Inflammatory macrophage (primary cell): Measurements from ENCODE around the gene CLCN2.
A peak's percentile ranks its signal among the peaks of the same experiment; 100 is the strongest.

ENCODE experiments used
- DNase-seq, 2 donors: peaks; one replicate each; pipeline ENCODE4 v3.0.0-alpha.2; 2020 to 2022
- total RNA-seq, 18 experiments: gene quantifications; one replicate each; lab custom pipeline; 2026; ENCODE audit warnings: mixed read lengths in 6 of 18, inconsistent platforms in 2 of 18; lab: John Stamatoyannopoulos, UW

CLCN2 gene
- total RNA-seq: 0.69 to 5.2 (median 2.1) reads per million in 18 experiments

DNA sequence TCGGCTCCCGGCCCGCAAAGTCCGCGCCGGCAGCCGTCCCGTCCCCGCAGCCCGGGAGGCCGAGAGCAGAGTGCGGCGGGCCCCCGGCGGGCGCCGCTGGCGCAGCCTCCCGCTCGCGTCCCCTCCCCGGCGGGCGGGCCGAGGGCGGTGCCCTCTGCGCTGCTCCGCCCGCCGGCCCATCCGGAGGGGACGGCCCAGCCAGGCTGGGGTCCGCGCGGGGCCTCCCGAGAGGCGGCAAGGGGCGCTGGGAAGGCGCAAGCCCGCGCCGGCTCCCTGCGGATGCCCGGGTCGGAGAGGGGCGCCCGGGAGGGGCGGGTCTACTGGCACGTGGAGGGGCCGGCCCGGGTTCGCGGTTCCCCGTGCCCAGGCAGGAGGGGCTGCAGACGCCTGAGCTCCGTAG lies at the start of gene CLCN2, which contains the start of gene POLR2H:
CLCN2 (minus strand) TSS at position 74 of the 400 bp plus-strand sequence. CDS start 126 bp downstream, outside the sequence.
POLR2H (plus strand) TSS at position 179 of the 400 bp plus-strand sequence. CDS start 1,783 bp downstream, outside the sequence.
- peak in 1 of 2 donors; percentile 51 for DNase-seq

DNA sequence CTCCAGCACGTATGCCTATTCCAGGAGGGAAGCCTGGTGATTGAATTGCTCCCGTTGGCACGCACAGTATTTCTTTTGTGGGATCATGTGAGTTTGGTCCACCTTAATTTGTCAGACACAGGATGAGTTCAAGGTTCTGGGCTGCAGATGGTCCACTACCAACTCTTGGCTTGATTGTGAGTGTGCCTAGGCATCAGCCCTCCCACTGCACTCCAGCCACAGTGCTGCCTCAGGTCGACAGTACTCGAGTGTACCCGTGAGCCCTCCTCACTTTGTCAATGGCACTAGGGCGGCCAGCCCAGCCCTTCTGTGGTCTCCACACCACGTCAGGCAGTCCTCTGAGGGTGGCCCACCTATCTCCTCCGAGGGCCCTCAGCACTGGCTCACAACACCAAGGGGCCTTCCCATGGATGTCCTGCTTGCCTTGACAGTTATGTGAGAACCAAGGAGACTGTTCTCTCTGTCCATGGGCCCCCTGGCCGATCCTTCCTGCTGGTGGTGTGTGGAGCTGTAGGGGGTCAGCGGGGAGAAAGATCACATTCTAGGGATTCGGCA lies 48.6 kb upstream of the CLCN2 start:
- DNase-seq: no peak

DNA sequence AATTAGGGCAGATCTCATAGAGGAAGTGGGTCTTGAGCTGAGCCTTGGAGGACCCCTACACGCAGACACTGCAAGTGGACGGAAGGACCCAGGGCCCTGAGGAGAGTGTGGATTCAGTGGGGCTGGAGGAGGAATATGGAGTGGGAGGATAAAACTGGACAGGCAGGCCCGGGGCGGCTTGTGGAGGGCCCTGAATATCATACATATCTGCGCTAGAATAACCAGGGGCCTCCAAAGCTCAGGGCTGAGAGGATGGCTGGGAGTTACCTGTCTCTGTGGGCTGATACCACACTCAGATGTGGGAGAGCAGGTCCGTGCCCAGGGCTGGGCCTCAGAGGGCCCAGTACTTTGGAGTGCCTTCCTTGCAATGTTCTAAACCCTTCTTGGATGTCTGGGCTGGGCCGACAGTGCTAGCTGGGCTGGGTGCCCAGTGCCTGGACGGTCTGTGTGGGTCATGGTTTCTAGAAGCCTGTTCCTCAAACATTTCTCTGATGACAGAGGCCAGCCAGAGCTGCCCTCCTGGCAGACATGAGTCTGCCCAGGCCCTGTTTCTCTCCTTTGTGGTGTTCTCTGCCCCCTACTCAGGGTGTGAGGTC lies 48.0 kb upstream of the CLCN2 start:
- DNase-seq: peak in 1 of 2 donors; percentile 37

- DNase-seq: peak; percentile 63 to 85
These were observed 43.9 kb upstream of the CLCN2 start for GRCh38 chr3:184405075-184406030.

DNA sequence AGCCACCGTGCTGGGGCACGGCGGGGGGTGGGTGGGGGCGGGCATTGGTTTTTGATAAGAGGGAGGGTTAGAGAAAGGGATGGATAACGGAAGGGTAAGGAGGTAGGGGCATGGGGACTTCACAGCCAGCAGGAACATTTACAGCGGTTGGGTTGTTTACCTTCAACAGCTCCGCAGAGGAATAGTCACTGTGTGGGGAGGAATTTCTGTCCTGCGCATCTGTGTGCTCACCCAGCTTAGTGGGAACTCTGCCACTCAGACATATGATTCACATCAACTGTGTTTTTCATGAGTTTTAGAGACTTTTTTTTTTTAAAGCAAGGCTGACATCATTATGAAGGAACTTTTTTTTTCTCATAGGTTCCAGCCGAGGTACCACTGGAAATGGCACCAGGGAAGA lies 38.0 kb upstream of the CLCN2 start:
- DNase-seq: no peak

- no peak for DNase-seq
These were observed 33.9 kb upstream of the CLCN2 start for GRCh38 chr3:184395320-184395660.

GRCh38 chr3:184391266-184391665 lies 29.9 kb upstream of the CLCN2 start:
- DNase-seq: no peak

DNA sequence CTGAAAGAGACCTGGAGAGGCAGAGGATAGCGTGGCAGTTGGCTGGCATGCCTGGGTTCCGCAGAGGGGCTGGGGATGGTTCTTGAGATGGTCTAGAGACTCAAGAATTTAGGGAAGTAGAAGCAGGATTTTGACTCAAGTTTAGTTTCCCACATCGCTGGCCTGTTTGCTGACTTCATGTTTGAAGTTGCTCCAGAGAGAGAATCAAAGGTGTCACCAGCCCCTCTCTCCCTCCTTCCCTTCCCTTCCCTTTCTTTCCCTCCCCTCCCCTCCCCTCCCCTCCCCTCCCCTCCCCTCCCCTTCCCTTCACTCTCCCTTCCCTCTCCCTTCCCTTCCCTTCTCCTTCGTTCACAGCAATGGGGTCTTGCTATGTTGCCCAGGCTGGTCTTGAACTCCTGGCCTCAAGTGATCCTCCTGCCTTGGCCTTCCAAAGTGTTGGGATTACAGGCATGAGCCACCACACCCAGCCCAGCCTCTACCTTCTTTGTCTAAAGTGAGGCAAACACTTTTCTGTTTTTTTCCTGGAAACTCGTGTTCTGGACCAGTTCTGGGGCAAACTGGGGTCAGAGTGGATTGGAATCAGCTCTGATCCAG lies 28.6 kb upstream of the CLCN2 start:
- no peak for DNase-seq

DNA sequence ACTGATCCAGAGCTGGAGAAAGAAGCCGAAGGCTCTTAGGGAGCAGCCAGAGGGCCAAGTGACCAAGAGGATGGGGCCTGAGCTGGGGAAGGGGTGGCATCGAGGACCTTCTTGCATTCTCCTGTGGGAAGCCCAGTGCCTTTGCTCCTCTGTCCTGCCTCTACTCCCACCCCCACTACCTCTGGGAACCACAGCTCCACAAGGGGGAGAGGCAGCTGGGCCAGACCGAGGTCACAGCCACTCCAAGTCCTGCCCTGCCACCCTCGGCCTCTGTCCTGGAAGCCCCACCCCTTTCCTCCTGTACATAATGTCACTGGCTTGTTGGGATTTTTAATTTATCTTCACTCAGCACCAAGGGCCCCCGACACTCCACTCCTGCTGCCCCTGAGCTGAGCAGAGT lies 28.0 kb upstream of the CLCN2 start:
- DNase-seq: no peak

DNA sequence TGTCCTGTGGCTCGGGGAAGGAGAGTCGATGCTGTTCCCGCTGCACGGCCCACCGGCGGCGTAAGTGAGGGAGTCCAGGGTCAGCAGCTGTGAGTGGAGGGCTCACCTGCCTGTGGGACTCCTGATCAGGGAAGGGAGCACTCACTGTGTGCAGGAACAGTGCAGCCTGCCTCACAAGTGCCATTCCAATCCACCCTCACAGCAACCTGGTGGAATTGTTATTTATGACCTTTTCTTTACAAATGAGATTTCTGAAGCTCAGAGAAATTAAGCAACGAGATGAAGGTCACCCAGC lies 27.5 kb upstream of the CLCN2 start:
- DNase-seq: no peak

DNA sequence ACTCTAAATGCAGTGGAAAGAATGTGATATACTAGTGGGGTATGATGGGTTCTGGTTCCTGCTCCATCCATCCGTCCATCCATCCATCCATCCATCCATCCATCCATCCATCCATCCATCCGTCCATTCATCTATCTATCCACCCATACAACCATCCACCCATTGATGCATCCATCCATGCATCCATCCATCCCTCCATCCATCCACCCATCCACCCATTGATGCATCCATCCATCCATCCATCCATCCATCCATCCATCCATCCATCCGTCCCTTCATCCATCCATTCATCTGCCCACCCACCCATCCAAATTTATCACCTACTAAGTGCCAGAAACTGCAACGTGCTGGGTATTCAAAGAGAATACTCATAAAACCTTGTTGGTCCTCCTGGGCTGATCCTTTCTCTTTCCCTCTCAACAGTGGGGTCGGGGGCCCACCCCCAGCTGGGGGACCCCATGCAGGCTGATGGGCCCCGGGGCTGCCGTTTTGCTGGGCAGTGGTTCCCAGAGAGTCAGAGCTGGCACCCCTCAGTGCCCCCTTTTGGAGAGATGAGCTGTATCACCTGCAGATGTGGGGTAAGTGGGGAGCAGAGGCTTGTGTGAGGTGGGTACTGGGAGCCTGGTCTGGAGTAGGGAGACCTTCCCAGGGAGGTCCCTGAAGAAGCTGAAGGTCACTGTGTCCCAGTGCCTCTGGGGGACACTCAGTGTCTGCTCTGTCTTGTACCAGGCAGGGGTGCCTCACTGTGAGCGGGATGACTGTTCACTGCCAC lies 26.9 kb upstream of the CLCN2 start:
- DNase-seq: no peak

- DNase-seq: no peak
These were observed 25.8 kb upstream of the CLCN2 start for GRCh38 chr3:184387174-184387714.

DNA sequence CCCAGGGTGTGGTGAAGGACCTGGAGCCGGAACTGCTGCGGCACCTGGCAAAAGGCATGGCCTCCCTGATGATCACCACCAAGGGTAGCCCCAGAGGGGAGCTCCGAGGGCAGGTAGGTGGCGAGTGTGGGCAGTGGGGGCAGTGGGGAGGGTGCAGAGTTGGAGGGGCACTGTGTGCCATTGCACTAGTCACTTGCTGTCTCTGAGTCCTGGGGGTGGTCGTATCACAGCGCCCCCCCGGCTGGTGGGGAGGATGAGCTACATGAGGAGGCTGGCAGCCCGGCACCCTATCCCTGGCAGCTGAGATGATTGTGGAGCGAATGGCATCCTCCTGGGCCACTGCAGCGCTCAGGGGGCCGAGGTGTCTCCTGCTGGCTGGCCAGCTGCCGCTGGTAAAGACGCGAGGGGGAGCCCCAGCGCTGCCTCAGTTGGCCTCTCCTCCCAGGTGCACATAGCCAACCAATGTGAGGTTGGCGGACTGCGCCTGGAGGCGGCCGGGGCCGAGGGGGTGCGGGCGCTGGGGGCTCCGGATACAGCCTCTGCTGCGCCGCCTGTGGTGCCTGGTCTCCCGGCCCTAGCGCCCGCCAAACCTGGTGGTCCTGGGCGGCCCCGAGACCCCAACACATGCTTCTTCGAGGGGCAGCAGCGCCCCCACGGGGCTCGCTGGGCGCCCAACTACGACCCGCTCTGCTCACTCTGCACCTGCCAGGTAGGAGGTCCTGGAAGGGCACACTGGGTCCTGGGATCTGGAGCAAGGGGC lies 24.8 kb upstream of the CLCN2 start:
- DNase-seq: no peak

DNA sequence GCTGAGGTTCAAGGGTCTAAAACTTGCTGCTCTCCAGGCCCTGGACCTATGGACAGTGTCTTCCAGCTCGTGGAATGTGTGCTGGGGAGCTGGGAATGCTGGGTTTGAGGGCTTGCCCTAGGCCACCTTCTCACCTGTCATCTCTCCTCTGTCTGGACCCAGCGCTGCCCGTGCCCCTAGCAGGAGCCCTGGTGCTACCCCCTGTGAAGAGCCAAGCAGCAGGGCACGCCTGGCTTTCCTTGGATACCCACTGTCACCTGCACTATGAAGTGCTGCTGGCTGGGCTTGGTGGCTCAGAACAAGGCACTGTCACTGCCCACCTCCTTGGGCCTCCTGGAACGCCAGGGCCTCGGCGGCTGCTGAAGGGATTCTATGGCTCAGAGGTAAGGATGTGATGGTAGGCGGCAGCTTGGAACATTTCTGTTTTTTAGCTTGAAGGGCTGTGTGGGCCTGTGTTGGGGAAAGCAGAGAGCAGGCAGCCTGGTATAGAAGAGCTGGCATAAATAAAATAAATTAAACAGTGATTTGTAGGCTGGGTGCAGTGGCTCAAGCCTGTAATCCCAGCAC lies 23.5 kb upstream of the CLCN2 start:
- DNase-seq: no peak

DNA sequence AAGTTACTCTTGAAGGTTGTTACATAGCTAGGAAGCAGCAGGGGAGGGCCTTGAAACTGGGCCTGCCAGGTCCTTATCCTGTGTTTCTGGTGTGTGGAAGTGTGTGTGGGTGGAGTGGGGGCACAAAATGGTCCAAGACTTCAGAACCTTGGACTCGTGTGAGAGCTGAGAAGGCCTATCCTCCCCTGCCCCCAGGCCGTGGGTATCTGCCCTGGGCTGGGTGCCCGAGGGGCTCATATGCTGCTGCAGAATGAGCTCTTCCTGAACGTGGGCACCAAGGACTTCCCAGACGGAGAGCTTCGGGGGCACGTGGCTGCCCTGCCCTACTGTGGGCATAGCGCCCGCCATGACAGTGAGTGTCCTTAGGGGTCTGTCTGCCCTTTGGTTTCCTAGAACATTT lies 22.9 kb upstream of the CLCN2 start:
- peak in 1 of 2 donors; percentile 27 for DNase-seq

DNA sequence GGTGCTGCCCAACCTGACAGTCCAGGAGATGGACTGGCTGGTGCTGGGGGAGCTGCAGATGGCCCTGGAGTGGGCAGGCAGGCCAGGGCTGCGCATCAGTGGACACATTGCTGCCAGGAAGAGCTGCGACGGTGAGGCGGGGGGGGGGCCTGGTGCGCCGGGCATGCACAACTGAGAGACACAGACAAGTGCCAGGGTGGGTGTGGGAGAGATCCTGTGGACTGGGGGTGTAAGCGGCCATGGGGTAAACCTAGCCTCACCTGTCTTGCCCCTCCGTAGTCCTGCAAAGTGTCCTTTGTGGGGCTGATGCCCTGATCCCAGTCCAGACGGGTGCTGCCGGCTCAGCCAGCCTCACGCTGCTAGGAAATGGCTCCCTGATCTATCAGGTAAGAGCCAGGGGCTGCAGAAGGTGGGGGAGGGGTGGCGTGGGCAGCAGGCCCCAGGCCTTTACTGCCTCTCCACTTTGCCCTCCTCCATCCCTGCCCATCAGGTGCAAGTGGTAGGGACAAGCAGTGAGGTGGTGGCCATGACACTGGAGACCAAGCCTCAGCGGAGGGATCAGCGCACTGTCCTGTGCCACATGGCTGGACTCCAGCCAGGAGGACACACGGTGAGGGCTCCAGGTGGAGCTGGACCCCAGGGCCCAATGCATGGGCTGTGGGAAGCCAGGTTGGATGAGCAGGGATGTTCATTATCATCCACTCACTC lies 21.8 kb upstream of the CLCN2 start:
- DNase-seq: no peak

- no peak for DNase-seq
These were observed 21.1 kb upstream of the CLCN2 start for GRCh38 chr3:184382326-184383032.

DNA sequence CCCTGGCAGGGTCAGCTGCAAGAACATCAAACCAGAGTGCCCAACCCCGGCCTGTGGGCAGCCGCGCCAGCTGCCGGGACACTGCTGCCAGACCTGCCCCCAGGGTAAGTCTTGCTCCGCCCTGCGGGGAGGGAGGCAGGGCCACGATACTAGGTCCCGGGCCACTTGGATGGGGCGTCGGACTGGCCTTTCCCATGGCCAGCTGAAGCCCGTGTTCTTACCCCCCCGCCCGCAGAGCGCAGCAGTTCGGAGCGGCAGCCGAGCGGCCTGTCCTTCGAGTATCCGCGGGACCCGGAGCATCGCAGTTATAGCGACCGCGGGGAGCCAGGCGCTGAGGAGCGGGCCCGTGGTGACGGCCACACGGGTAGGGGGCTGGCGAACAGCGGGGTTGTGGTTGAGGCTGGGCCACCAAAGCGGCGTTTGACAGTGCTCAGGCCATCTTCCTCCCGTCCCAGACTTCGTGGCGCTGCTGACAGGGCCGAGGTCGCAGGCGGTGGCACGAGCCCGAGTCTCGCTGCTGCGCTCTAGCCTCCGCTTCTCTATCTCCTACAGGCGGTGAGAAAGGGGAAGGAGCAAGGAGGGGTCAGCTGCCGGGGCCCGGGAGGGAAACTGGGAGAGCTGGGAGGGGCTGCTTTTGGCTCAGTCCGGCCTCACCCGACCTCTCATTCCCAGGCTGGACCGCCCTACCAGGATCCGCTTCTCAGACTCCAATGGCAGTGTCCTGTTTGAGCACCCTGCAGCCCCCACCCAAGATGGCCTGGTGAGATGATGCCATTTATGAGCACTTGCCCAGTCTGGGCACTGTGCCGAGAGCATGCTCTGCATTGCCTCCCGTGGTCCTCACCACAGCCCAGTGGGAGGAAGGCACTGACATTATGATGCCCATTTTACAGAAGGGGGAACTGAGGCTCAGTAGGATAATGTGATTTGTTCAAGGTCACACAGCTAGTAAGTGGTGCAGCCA lies 20.1 kb upstream of the CLCN2 start:
- DNase-seq: peak; percentile 60 to 70
